GM18868 (cell line): ENCODE data around the gene GJD4.
A peak's percentile ranks its signal among the peaks of the same experiment; 100 is the strongest.

Experiments used
- ATAC-seq: cut with Tn5 transposase; IDR thresholded peaks from one replicate; pipeline ENCODE4 v1.9.1; 2021; ENCODE audit warnings: mild to moderate bottlenecking, moderate library complexity; ENCODE audit not compliant: unreplicated experiment

GJD4 gene

GRCh38 chr10:35613597-35614226 lies 8.6 kb downstream of the GJD4 start:
- no peak for ATAC-seq

DNA sequence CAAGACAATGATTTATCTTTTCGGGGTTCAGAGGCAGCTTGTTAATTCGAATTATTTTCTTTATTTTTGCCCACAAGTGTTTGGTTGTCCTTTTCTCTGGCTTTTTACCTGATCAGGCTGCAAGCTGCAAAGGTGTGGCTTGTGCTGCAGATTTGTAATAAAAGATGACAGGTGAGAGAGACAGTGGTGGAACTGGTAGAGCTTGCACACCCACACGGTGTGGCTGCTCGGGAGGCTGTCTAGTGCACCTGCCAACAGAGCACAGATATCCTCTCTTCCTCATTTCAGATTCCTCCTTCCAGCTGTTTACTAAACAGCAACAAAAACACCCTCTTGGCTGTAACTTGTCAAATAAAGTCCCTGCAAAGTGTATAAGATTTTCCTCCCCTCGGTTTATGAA lies 9.2 kb downstream of the GJD4 start:
- ATAC-seq: no peak

DNA sequence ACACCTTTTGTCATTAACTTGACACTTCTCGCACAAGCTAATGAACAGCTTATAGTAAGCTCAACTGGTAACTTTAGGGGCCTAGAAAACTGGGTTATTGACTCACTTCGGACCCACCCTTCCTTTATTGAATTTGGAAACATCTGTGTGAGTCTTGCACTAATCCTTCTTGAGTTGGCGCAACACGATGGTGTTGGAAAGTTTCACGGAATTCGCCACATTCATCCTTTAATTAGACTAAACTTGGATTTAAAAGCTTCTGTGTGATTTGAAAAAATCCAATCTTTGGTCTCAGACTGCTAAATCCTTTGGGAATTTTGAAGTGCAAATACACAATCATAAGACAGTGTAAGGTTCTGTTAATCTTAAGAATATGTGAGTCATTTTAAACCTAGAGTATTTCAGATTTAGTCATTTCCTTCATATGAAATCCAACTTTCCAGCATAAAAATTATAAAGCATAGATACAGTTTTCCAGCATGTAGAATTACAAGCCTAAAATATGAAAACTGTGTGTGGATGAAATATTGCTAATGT lies 21.9 kb downstream of the GJD4 start:
- no peak for ATAC-seq

DNA sequence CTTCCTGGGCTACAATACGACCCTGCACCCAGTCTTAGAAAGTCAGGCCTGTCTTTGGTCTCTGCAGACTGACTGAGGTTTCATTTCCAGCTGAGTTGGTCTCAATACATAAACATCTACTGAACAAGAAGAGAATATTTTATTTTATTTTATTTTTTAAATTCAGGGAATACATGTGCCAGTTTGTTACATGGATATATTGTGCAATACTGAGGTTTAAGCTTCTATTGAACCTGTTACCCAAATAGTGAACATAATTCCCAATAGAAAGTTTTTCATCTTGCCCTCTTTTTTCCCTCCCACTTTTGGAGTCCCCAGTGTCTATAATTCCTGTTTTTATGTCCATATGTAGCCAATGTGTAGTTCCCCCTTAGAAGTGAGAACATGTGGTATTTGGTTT lies 26.3 kb downstream of the GJD4 start:
- ATAC-seq: no peak

GRCh38 chr10:35632027-35632426 lies 26.9 kb downstream of the GJD4 start:
- ATAC-seq: no peak

DNA sequence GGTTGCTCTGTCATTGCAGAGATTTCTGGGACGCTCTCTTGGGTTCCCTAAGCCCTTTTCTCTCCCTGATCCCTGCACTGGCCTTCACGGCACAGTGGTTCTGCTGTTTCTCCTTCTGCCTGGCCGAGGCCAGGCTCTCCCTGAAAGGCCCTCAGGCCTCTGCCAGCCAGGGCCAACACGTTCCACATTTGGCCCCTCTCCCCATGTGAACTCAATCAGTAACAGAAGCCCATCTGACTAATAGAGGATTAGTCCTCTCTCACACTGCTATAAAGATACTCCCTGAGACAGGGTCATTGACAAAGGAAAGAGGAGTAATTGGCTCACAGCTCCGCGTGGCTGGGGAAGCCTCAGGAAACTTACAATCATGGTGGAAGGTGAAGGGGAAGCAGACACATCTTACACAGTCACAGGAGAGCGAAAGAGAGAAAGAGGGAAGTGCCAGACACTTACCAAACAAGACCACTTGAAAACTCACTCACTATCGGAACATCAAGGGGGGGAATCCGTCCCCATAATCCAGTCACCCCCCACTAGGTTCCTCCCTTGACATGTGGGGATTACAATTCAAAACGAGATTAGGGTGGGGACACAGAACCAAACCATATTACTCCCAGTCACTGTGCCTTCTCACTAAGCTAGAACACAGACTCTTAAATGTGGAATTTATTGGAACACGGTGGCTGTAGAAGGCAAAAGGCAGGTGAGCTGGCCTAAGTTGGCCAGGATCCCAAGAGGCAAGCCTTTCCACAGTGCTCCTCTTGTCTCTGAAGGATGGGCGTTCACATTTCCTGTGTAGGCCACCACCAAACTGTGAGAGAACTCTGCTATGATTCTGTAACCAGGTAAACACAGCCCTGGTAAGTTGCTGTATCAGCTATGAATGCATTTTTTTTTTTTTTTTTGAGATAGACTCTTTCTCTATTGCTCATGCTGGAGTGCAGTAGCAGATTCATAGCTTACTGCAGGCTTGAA lies 28.2 kb downstream of the GJD4 start:
- ATAC-seq: no peak

GRCh38 chr10:35635576-35635975 lies 30.4 kb downstream of the GJD4 start:
- peak; percentile 86 for ATAC-seq

- no peak for ATAC-seq
These were observed 31.8 kb downstream of the GJD4 start for GRCh38 chr10:35636956-35637355.

GRCh38 chr10:35637462-35637861 lies 32.3 kb downstream of the GJD4 start:
- no peak for ATAC-seq

- no peak for ATAC-seq
These were observed 33.0 kb downstream of the GJD4 start for GRCh38 chr10:35638101-35638500.

GRCh38 chr10:35639021-35639727 lies 34.0 kb downstream of the GJD4 start:
- ATAC-seq: no peak

- ATAC-seq: no peak
These were observed 34.7 kb downstream of the GJD4 start for GRCh38 chr10:35639728-35640401.

DNA sequence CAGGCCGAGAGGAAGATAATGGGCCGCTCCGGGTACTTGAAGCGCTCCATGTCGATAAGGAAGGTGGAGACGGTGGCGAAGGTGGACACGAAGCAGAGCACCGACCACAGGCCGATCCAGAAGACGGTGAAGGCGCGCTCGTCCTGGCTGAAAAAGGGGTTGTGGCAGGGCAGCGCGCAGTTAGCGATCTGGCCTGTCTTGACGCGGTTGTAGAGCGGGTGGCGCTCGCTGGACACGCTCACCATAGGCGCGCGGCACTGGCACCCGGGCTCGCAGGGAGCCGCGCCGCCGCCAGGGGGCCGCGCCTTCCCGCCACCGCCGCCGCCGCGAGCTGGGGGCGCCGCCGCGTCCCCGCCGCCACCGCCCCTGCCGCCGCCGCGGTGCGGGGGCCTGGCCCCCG lies 35.3 kb downstream of the GJD4 start:
- ATAC-seq: peak; percentile 42

- ATAC-seq: peak; percentile 40
These were observed 36.0 kb downstream of the GJD4 start for GRCh38 chr10:35640951-35641675.

GRCh38 chr10:35641676-35642034 lies 36.5 kb downstream of the GJD4 start:
- ATAC-seq: peak; percentile 9

DNA sequence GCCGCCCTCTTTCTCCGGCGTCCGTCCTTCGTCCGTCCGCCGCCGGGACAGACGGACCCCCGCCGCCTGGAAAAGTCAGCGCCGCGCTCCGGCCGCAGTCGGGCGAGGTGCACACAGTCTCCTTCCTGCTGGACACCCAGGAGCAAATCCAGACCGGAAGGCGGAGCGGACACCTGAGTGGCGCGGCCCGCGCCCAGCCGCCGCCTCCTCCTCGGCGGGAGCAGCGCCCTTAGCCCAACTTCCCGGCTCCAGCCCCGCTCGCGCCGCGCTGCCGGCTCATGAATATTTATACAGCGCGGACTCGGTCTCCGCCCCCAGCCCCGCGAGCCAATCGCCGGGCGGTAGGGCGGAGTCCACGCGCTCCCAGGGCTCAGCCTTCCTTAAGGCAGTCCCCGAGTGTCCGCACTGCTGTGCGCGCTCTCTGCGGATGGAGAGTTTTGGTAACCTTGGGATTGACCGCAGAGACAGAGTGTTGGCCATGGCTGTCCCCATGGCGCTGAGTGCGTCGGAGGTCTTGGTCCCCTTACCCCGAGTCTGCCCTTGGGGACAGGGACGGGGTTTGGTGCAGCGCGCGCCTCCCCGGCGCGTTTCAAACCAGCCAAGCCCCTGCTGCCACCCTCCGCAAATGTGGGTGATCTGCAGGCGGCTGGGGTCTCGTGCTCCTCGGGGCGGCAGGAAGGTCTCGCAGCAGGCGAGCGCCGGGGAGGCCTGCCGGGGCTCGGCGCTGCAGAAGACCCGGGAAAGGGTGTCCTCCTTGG lies 37.1 kb downstream of the GJD4 start, which contains the start of gene FZD8:
FZD8 (minus strand) TSS at position 262 of the 758 bp plus-strand sequence. CDS start 867 bp downstream, outside the sequence.
- ATAC-seq: peak; percentile 86

GRCh38 chr10:35642793-35643114 lies 37.6 kb downstream of the GJD4 start:
- ATAC-seq: no peak

GRCh38 chr10:35643151-35644049 lies 38.3 kb downstream of the GJD4 start:
- ATAC-seq: no peak
